ENCODE measurements around the gene ABCB7. TPM values are rescaled to one million over a fixed set of nuclear protein-coding genes. Genes with fewer than 3 reads are reported as not detected.
A peak's percentile ranks its signal among the peaks of the same experiment; 100 is the strongest.
"Not testable (repeated sequence)": the region's sequence is repeated elsewhere in the genome, so short reads cannot be mapped to it uniquely, and the experiment has no call there.

The ABCB7 gene
- 15.7 and 16.1 TPM in 2 replicates for polyA plus RNA-seq (2013)

- Histone ChIP-seq H3K79me2 (ENCODE audit: control insufficient read depth, insufficient read depth, low read length, poor library complexity) (peaks cover 1% of the 10 kb centered on the region), H3K27ac (ENCODE audit: low read depth, low read length) (peak within 1 kb of the TSS; percentile 32), H2BK5ac (ENCODE audit: low read depth, low read length, poor library complexity) (no peak within 1 kb of the TSS), H3K36me3 (ENCODE audit: control insufficient read depth in 1 of 2, insufficient read depth in 2 of 2, low read length in 2 of 2) (no peaks in the 10 kb centered on the region), H3K79me1 (ENCODE audit: low read length) (peaks cover 3% of the 10 kb centered on the region), H2AK5ac (ENCODE audit: low read length) (no peak within 1 kb of the TSS), H3K4me1 (ENCODE audit: control insufficient read depth in 1 of 2, insufficient read depth in 2 of 2, low read length in 2 of 2) (peaks cover 0 to 2% of the 10 kb centered on the region in 2 experiments), H2BK120ac (ENCODE audit: insufficient read depth, low read length, poor library complexity) (peak within 1 kb of the TSS; percentile 63), H3K14ac (ENCODE audit: low read length) (peak within 1 kb of the TSS; percentile 55), H3K9me3 (ENCODE audit: insufficient read depth, low read depth, low read length) (no peaks in the 10 kb centered on the region), H3K4me3 (ENCODE audit: low read depth, low read length) (peak within 1 kb of the TSS; percentile 75), H3K23ac (ENCODE audit: low read length) (no peak within 1 kb of the TSS), H4K8ac (ENCODE audit: low read depth, low read length) (peak within 1 kb of the TSS; percentile 72), H3K9ac (ENCODE audit: low read length) (peak within 1 kb of the TSS; percentile 85), H2BK12ac (ENCODE audit: low read length) (no peak within 1 kb of the TSS), H4K91ac (ENCODE audit: low read depth, low read length) (peak within 1 kb of the TSS; percentile 87), H4K12ac (ENCODE audit: low read depth, low read length) (peak within 1 kb of the TSS; percentile 18), H2AFZ (ENCODE audit: insufficient read depth, low read length, poor library complexity) (peak within 1 kb of the TSS; percentile 75), H3K18ac (ENCODE audit: low read length) (peak within 1 kb of the TSS; percentile 75), H3K4me2 (ENCODE audit: low read length) (peak within 1 kb of the TSS; percentile 76), H3K27me3 (ENCODE audit: insufficient read depth, low read length) (no peaks in the 10 kb centered on the region), H3K4ac (ENCODE audit: low read depth, low read length) (peak within 1 kb of the TSS; percentile 58)
- WGBS (ENCODE audit: extremely low coverage, insufficient coverage, insufficient read length) = no CpG with 5 or more reads among the region's 35 CpGs
- DNase-seq = peak; percentile 55 to 75
Observed at GRCh38 chrX:75155827-75156525, at the start of gene ABCB7. Gene ABCB7, minus strand, starts transcription at chrX:75156283. Its CDS starts 11 bp downstream, at chrX:75156272.

DNA sequence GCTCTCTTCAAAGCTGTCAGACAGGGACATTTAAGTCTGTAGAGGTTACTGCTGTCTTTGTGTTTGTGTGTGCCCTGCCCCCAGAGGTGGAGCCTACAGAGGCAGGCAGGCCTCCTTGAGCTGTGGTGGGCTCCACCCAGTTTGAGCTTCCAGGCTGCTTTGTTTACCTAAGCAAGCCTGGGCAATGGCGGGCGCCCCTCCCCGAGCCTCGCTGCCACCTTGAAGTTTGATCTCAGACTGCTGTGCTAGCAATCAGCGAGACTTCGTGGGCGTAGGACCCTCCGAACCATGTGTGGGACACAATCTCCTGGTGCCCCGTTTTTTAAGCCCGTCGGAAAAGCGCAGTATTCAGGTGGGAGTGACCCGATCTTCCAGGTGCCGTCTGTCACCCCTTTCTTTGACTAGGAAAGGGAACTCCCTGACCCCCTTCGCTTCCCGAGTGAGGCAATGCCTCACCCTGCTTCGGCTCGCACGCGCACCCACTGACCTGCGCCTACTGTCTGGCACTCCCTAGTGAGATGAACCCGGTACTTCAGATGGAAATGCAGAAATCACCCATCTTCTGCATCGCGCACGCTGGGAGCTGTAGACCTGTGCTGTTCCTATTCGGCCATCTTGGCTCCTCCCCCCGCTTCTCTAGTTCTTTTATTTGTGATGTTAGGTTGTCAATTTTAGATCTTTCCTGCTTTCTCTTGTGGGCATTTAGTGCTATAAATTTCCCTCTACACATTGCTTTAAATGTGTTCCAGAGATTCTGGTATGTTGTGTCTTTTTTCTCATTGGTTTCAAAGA, 32.5 kb upstream of the ABCB7 start:
- H3K79me1 ChIP-seq (ENCODE audit: low read length); H2BK5ac ChIP-seq (ENCODE audit: low read depth, low read length, poor library complexity); H4K8ac ChIP-seq (ENCODE audit: low read depth, low read length); H3K27me3 ChIP-seq (ENCODE audit: insufficient read depth, low read length); H3K9ac ChIP-seq (ENCODE audit: low read length); H4K12ac ChIP-seq (ENCODE audit: low read depth, low read length); H4K91ac ChIP-seq (ENCODE audit: low read depth, low read length); H3K36me3 ChIP-seq (ENCODE audit: control insufficient read depth in 1 of 2, insufficient read depth in 2 of 2, low read length in 2 of 2); H3K4me3 ChIP-seq (ENCODE audit: low read depth, low read length); H3K4ac ChIP-seq (ENCODE audit: low read depth, low read length); H3K4me1 ChIP-seq (ENCODE audit: control insufficient read depth in 1 of 2, insufficient read depth in 2 of 2, low read length in 2 of 2); H3K27ac ChIP-seq (ENCODE audit: low read depth, low read length); H3K9me3 ChIP-seq (ENCODE audit: insufficient read depth, low read depth, low read length); H3K23ac ChIP-seq (ENCODE audit: low read length); H2AK5ac ChIP-seq (ENCODE audit: low read length); H2BK12ac ChIP-seq (ENCODE audit: low read length); H2AFZ ChIP-seq (ENCODE audit: insufficient read depth, low read length, poor library complexity); H2BK120ac ChIP-seq (ENCODE audit: insufficient read depth, low read length, poor library complexity); H3K4me2 ChIP-seq (ENCODE audit: low read length); H3K79me2 ChIP-seq (ENCODE audit: control insufficient read depth, insufficient read depth, low read length, poor library complexity); DNase-seq; H3K14ac ChIP-seq (ENCODE audit: low read length); H3K18ac ChIP-seq (ENCODE audit: low read length): not testable (repeated sequence)
- WGBS (ENCODE audit: extremely low coverage, insufficient coverage, insufficient read length) = no CpG with 5 or more reads among the region's 27 CpGs

DNA sequence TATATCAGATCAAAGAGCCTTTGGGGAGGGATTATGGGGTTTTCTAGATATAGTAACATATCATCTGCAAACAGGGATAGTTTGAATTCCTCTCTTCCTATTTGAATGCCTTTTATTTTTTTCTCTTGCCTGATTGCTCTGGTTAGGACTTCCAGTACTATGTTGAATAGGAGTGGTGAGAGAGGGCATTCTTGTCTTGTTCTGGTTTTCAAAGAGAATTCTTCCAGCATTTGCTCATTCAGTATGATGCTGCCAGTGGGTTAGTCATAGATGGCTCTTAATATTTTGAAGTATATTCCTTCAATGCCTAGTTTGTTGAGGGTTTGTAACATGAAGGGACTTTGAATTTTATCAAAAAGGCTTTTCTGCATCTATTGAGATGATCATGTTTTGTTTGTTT, 25.6 kb upstream of the ABCB7 start:
- no peak overlapping the region for H4K91ac ChIP-seq (ENCODE audit: low read depth, low read length)
- H2AK5ac ChIP-seq (ENCODE audit: low read length) = no peak overlapping the region
- H4K12ac ChIP-seq (ENCODE audit: low read depth, low read length) = no peak overlapping the region
- no peak overlapping the region for H3K18ac ChIP-seq (ENCODE audit: low read length)
- H3K4me2 ChIP-seq (ENCODE audit: low read length) = no peak overlapping the region
- H3K79me1 ChIP-seq (ENCODE audit: low read length) = no peaks in the 10 kb centered on the region
- H3K27ac ChIP-seq (ENCODE audit: low read depth, low read length) = no peak overlapping the region
- no peaks in the 10 kb centered on the region for H3K4me1 ChIP-seq (ENCODE audit: control insufficient read depth in 1 of 2, insufficient read depth in 2 of 2, low read length in 2 of 2)
- H4K8ac ChIP-seq (ENCODE audit: low read depth, low read length) = no peak overlapping the region
- H2BK12ac ChIP-seq (ENCODE audit: low read length) = no peak overlapping the region
- no peaks in the 10 kb centered on the region for H3K9me3 ChIP-seq (ENCODE audit: insufficient read depth, low read depth, low read length)
- no peak overlapping the region for H3K14ac ChIP-seq (ENCODE audit: low read length)
- H3K9ac ChIP-seq (ENCODE audit: low read length) = no peak overlapping the region
- H3K4me3 ChIP-seq (ENCODE audit: low read depth, low read length) = no peak overlapping the region
- no peaks in the 10 kb centered on the region for H3K27me3 ChIP-seq (ENCODE audit: insufficient read depth, low read length)
- no peak overlapping the region for H3K4ac ChIP-seq (ENCODE audit: low read depth, low read length)
- H3K36me3 ChIP-seq (ENCODE audit: control insufficient read depth in 1 of 2, insufficient read depth in 2 of 2, low read length in 2 of 2) = no peaks in the 10 kb centered on the region
- H2BK120ac ChIP-seq (ENCODE audit: insufficient read depth, low read length, poor library complexity) = no peak overlapping the region
- H2BK5ac ChIP-seq (ENCODE audit: low read depth, low read length, poor library complexity) = no peak overlapping the region
- H2AFZ ChIP-seq (ENCODE audit: insufficient read depth, low read length, poor library complexity) = no peak overlapping the region
- H3K79me2 ChIP-seq (ENCODE audit: control insufficient read depth, insufficient read depth, low read length, poor library complexity) = no peaks in the 10 kb centered on the region
- DNase-seq = peak in 1 of 2 donors; percentile 13
- no peak overlapping the region for H3K23ac ChIP-seq (ENCODE audit: low read length)

GRCh38 chrX:75179536-75180293, 23.6 kb upstream of the ABCB7 start:
- H4K12ac ChIP-seq (ENCODE audit: low read depth, low read length); H3K23ac ChIP-seq (ENCODE audit: low read length); H3K27ac ChIP-seq (ENCODE audit: low read depth, low read length); H3K79me2 ChIP-seq (ENCODE audit: control insufficient read depth, insufficient read depth, low read length, poor library complexity); H2AK5ac ChIP-seq (ENCODE audit: low read length); DNase-seq; H2BK12ac ChIP-seq (ENCODE audit: low read length); H4K91ac ChIP-seq (ENCODE audit: low read depth, low read length); H3K79me1 ChIP-seq (ENCODE audit: low read length); H3K4ac ChIP-seq (ENCODE audit: low read depth, low read length); H2BK120ac ChIP-seq (ENCODE audit: insufficient read depth, low read length, poor library complexity); H3K27me3 ChIP-seq (ENCODE audit: insufficient read depth, low read length); H3K9me3 ChIP-seq (ENCODE audit: insufficient read depth, low read depth, low read length); H3K4me1 ChIP-seq (ENCODE audit: control insufficient read depth in 1 of 2, insufficient read depth in 2 of 2, low read length in 2 of 2); H2AFZ ChIP-seq (ENCODE audit: insufficient read depth, low read length, poor library complexity); H3K18ac ChIP-seq (ENCODE audit: low read length); H4K8ac ChIP-seq (ENCODE audit: low read depth, low read length); H3K4me2 ChIP-seq (ENCODE audit: low read length); H3K4me3 ChIP-seq (ENCODE audit: low read depth, low read length); H3K36me3 ChIP-seq (ENCODE audit: control insufficient read depth in 1 of 2, insufficient read depth in 2 of 2, low read length in 2 of 2); H3K9ac ChIP-seq (ENCODE audit: low read length); H2BK5ac ChIP-seq (ENCODE audit: low read depth, low read length, poor library complexity); H3K14ac ChIP-seq (ENCODE audit: low read length): not testable (repeated sequence)
- no CpG with 5 or more reads among the region's 25 CpGs for WGBS (ENCODE audit: extremely low coverage, insufficient coverage, insufficient read length)

Data from trophoblast cell (in vitro differentiated cells and primary cell).